ENCODE measurements around the gene CEP85. TPM values are rescaled to one million over a fixed set of nuclear protein-coding genes. Genes with fewer than 3 reads are reported as not detected.

The CEP85 gene
- total RNA-seq, 3 donors from 2014 or later = 4.8 to 11.7 (median 7.5) TPM

GRCh38 chr1:26259578-26259977, 25.6 kb downstream of the CEP85 start:
- DNase-seq (ENCODE audit: low spot score in 2 of 2) = no peak
- no peak overlapping the region for H3K27ac ChIP-seq
- no peaks in the 10 kb centered on the region for H3K9me3 ChIP-seq
- TF ChIP-seq POLR2AphosphoS5 (IDR thresholded peaks at IDR 0.05) = no peak
- TF ChIP-seq POLR2A (IDR thresholded peaks at IDR 0.05) = no peak
- no peak for TF ChIP-seq CTCF (IDR thresholded peaks at IDR 0.05)
- no peak overlapping the region for H3K4me3 ChIP-seq
- H3K4me1 ChIP-seq = no peaks in the 10 kb centered on the region
- H3K27me3 ChIP-seq = no peaks in the 10 kb centered on the region
- intact Hi-C loops (cut with DNase I; ENCODE audit: low total_unique reads) = no loop called here
- H3K36me3 ChIP-seq = peaks cover 5% of the 10 kb centered on the region

- Histone ChIP-seq H3K36me3 (peaks cover 5% of the 10 kb centered on the region), H3K27ac (no peak overlapping the region), H3K4me1 (no peaks in the 10 kb centered on the region), H3K4me3 (no peak overlapping the region), H3K27me3 (no peaks in the 10 kb centered on the region), H3K9me3 (no peaks in the 10 kb centered on the region)
- DNase-seq (ENCODE audit: low spot score in 2 of 2) = no peak
- intact Hi-C loops (cut with DNase I; ENCODE audit: low total_unique reads) = no loop called here
- TF ChIP-seq CTCF (IDR thresholded peaks at IDR 0.05) (no peak), POLR2AphosphoS5 (IDR thresholded peaks at IDR 0.05) (no peak), POLR2A (IDR thresholded peaks at IDR 0.05) (no peak)
Observed at GRCh38 chr1:26263212-26263611, 29.2 kb downstream of the CEP85 start.

GRCh38 chr1:26265405-26265804, 31.4 kb downstream of the CEP85 start:
- H3K27me3 ChIP-seq = no peaks in the 10 kb centered on the region
- no peaks in the 10 kb centered on the region for H3K4me1 ChIP-seq
- intact Hi-C loops (cut with DNase I; ENCODE audit: low total_unique reads) = no loop called here
- H3K9me3 ChIP-seq = no peaks in the 10 kb centered on the region
- no peaks in the 10 kb centered on the region for H3K36me3 ChIP-seq
- DNase-seq (ENCODE audit: low spot score in 2 of 2) = no peak
- H3K27ac ChIP-seq = no peak overlapping the region
- no peak for TF ChIP-seq POLR2A (IDR thresholded peaks at IDR 0.05)
- no peak for TF ChIP-seq CTCF (IDR thresholded peaks at IDR 0.05)
- no peak for TF ChIP-seq POLR2AphosphoS5 (IDR thresholded peaks at IDR 0.05)
- H3K4me3 ChIP-seq = no peak overlapping the region

GRCh38 chr1:26268290-26269197, 34.5 kb downstream of the CEP85 start:
- Histone ChIP-seq H3K36me3 (no peaks in the 10 kb centered on the region), H3K4me3 (no peak overlapping the region), H3K27ac (no peak overlapping the region), H3K4me1 (no peaks in the 10 kb centered on the region), H3K27me3 (no peaks in the 10 kb centered on the region), H3K9me3 (no peaks in the 10 kb centered on the region)
- no peak for TF ChIP-seq POLR2AphosphoS5 (IDR thresholded peaks at IDR 0.05)
- no peak for TF ChIP-seq CTCF (IDR thresholded peaks at IDR 0.05)
- TF ChIP-seq POLR2A (IDR thresholded peaks at IDR 0.05) = no peak
- DNase-seq (ENCODE audit: low spot score in 2 of 2) = no peak
- intact Hi-C loops (cut with DNase I; ENCODE audit: low total_unique reads) = no loop called here

- H3K4me1 ChIP-seq = no peaks in the 10 kb centered on the region
- H3K27me3 ChIP-seq = no peaks in the 10 kb centered on the region
- TF ChIP-seq POLR2A (IDR thresholded peaks at IDR 0.05) = no peak
- no peak for TF ChIP-seq CTCF (IDR thresholded peaks at IDR 0.05)
- no peak for TF ChIP-seq POLR2AphosphoS5 (IDR thresholded peaks at IDR 0.05)
- DNase-seq (ENCODE audit: low spot score in 2 of 2) = no peak
- no peak overlapping the region for H3K4me3 ChIP-seq
- intact Hi-C loops (cut with DNase I; ENCODE audit: low total_unique reads) = no loop called here
- H3K36me3 ChIP-seq = no peaks in the 10 kb centered on the region
- H3K9me3 ChIP-seq = no peaks in the 10 kb centered on the region
- no peak overlapping the region for H3K27ac ChIP-seq
Observed at GRCh38 chr1:26269198-26269550, 35.2 kb downstream of the CEP85 start.
